RWPE2 (cell line): Measurements from ENCODE around the gene SLC37A1.

Source experiments
- ATAC-seq: fragments of 200-7000 bp; cut with Tn5 transposase; 3 replicates; pipeline ENCODE4 v1.9.1; 2021; ENCODE audit warnings: low read depth
- DNase-seq: peaks from one replicate; pipeline ENCODE4 v3.0.0-alpha.2; 2020; ENCODE audit warnings: low spot score
- H3K27ac ChIP-seq: fragments of 450-650 bp; 2 replicates; pipeline ENCODE4 v1.5.1; 2017; ENCODE audit warnings: mild to moderate bottlenecking; ENCODE audit not compliant: poor library complexity, severe bottlenecking
- H3K27me3 ChIP-seq: fragments of 250-450 bp; sonication (Bioruptor Pico); 2 replicates; pipeline ENCODE4 v1.5.1; 2021; ENCODE audit warnings: mild to moderate bottlenecking, moderate library complexity; ENCODE audit not compliant: insufficient read depth, poor library complexity, severe bottlenecking
- H3K36me3 ChIP-seq: fragments of 250-450 bp; sonication (Bioruptor Pico); 2 replicates; pipeline ENCODE4 v1.5.1; 2020; ENCODE audit warnings: low read depth, mild to moderate bottlenecking, moderate library complexity
- H3K4me1 ChIP-seq: fragments of 250-450 bp; sonication (Bioruptor Pico); 2 replicates; pipeline ENCODE4 v1.5.1; 2021; ENCODE audit warnings: mild to moderate bottlenecking, moderate library complexity; ENCODE audit not compliant: insufficient read depth, poor library complexity, severe bottlenecking
- H3K4me3 ChIP-seq: fragments of 250-450 bp; sonication (Bioruptor Pico); 2 replicates; pipeline ENCODE4 v1.5.1; 2021; ENCODE audit warnings: mild to moderate bottlenecking, moderate library complexity; ENCODE audit not compliant: severe bottlenecking
- H3K9me3 ChIP-seq: fragments of 250-450 bp; sonication (Bioruptor Pico); 2 replicates; pipeline ENCODE4 v1.5.1; 2021; ENCODE audit warnings: mild to moderate bottlenecking, moderate library complexity; ENCODE audit not compliant: severe bottlenecking
- CTCF ChIP-seq: fragments of 450-650 bp; IDR thresholded peaks from one replicate; pipeline ENCODE4 v1.5.1; 2017; ENCODE audit warnings: mild to moderate bottlenecking, moderate library complexity; ENCODE audit not compliant: poor library complexity, severe bottlenecking

Gene SLC37A1

DNA sequence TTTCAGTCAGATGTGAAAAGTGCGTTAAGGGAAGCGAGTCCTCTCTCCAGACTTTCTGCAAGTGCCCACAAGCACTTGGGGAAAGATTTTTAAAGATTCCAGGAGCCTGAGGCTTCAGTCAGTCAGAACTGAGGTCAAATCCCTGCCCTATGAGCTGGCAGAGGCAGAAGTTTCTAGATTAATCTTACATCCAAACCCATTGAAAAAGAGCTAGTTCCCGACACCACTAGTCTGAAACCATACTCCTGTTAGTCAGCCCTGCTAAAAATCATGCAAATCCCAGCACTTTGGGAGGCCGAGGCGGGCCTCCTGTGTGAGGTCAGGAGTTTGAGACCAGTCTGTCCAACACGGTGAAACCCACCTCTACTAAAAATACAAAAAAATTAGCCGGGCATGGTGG is 38.6 kb upstream of the SLC37A1 start:
- Histone ChIP-seq H3K9me3 (no peaks in the 10 kb centered on the region), H3K27ac (peak overlapping the region; percentile 54), H3K27me3 (no peaks in the 10 kb centered on the region), H3K4me3 (no peak overlapping the region), H3K36me3 (no peaks in the 10 kb centered on the region), H3K4me1 (peaks cover 16% of the 10 kb centered on the region)
- TF ChIP-seq CTCF, result no peak
- DNase-seq (no peak), ATAC-seq (no peak; the same call in 2 of the 3 replicates)

DNA sequence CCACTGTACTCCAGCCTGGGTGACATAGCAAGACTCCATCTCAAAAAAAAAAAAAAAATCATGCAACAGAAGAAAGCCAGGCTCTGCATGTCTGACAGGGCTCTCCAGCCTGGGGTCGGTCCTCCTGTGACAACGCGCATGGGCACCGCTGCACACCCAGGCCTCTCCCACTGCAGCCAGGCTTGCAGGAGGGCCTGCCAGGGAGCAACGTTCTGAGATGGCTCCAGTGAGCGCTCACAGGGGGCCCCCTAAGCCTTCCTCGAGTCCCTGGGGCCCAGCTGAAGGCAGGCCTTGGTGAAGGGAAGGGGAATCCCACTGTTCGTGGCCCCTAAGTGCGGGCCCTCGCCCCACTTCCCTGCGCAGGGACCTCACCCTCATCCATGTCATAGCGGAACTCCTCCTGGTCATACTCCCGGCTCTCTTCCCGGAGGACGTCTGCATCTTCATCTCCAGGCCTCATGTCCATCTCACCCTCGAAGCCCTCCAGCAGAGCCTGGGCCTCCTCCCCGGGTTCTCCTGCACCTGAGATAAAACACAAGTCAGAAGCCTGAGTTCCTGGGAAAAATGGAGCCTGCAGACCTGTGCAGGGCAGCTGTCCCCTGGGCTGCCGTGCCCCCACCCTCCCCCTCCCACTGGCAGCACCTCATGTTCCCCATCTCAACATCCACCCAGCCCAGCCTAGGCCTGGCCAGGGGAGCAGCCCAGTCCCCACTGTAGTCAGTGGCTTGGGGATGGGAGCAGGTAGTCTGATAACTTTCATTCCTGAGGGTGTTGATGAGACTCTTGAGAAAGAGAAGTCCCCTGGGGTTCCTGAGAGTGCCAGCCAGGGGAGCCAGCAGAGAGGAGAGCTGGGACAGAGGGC is 37.9 kb upstream of the SLC37A1 start:
- Histone ChIP-seq H3K36me3 (no peaks in the 10 kb centered on the region), H3K9me3 (no peaks in the 10 kb centered on the region), H3K4me3 (no peak overlapping the region), H3K27me3 (no peaks in the 10 kb centered on the region), H3K27ac (peak overlapping the region; percentile 54), H3K4me1 (peaks cover 16% of the 10 kb centered on the region)
- DNase-seq (no peak), ATAC-seq (no peak)
- no peak for TF ChIP-seq CTCF

GRCh38 chr21:42476388-42477331 is 37.0 kb upstream of the SLC37A1 start:
- no peak overlapping the region for H3K4me3 ChIP-seq
- TF ChIP-seq CTCF, result no peak
- H3K4me1 ChIP-seq, result peaks cover 16% of the 10 kb centered on the region
- DNase-seq (no peak), ATAC-seq (no peak)
- H3K27ac ChIP-seq, result no peak overlapping the region
- H3K9me3 ChIP-seq, result no peaks in the 10 kb centered on the region
- H3K36me3 ChIP-seq, result no peaks in the 10 kb centered on the region
- H3K27me3 ChIP-seq, result no peaks in the 10 kb centered on the region

DNA sequence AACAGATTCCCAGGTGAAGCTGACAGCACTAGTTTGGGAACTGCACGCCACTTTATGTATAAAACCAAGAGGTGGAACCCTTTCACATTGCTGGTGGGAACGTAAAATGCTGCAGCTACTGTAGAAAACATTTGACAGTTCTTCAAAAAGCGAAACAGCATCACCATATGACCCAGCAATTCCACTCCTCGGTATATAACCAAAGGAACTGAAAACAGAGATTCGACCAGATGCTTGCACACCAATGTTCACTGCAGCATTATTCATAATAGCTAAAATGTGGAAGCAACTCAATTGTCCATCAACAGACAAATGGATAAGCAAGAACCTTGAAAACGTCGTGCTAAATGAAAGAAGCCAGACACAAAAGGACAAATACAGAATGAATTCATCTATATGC is 35.1 kb upstream of the SLC37A1 start:
- ATAC-seq (no peak), DNase-seq (no peak)
- no peak overlapping the region for H3K4me3 ChIP-seq
- no peak for TF ChIP-seq CTCF
- no peaks in the 10 kb centered on the region for H3K36me3 ChIP-seq
- H3K27ac ChIP-seq, result no peak overlapping the region
- H3K9me3 ChIP-seq, result no peaks in the 10 kb centered on the region
- H3K27me3 ChIP-seq, result no peaks in the 10 kb centered on the region
- H3K4me1 ChIP-seq, result peaks cover 16% of the 10 kb centered on the region
